GM12878 (cell line): ENCODE measurements around the gene ARHGAP44. TPM values are rescaled to one million over a fixed set of nuclear protein-coding genes. Genes with fewer than 3 reads are reported as not detected.

Experiments used
- ATAC-seq: fragments of 200-7000 bp; cut with Tn5 transposase; 3 replicates; pipeline ENCODE4 v1.9.1; 2020; ENCODE audit warnings: mild to moderate bottlenecking, moderate library complexity
- BruUV-seq: library from RNA; stranded (reverse); fragments of 400-500 nt; replicated peaks from 2 replicates; lab custom pipeline; 2021; lab: Mats Ljungman, UMichigan
- CTCF ChIA-PET: fragments of 300-600 bp; sonication (Branson Sonifier 250); formaldehyde crosslinking; extraction: SDS; loops from one replicate; lab custom pipeline; 2021; ENCODE audit warnings: inconsistent platforms; lab: Yijun Ruan, JAX
- POLR2A ChIA-PET: fragments of 350-600 bp; formaldehyde crosslinking; extraction: SDS; loops from one replicate; lab custom pipeline; 2021; ENCODE audit warnings: inconsistent platforms; lab: Charles Lee
- RAD21 ChIA-PET: fragments of 300-600 bp; sonication (Branson Sonifier 250); formaldehyde crosslinking; loops from one replicate; lab custom pipeline; 2023; ENCODE audit warnings: antibody characterized with exemption; ENCODE audit not compliant: unreplicated experiment; lab: Charles Lee
- SMC1A ChIA-PET: fragments of 300-600 bp; sonication (Branson Sonifier 250); formaldehyde crosslinking; loops from one replicate; lab custom pipeline; 2023; ENCODE audit not compliant: unreplicated experiment, uncharacterized antibody; lab: Charles Lee
- DNase-seq: peaks from one replicate; pipeline ENCODE4 v3.0.0-alpha.2; 2011; ENCODE audit warnings: low read depth, low spot score
- FAIRE-seq: peaks from 3 replicates; lab custom pipeline; 2011; peaks lifted over from hg19 to GRCh38; lab: Jason Lieb, UNC
- H2AFZ ChIP-seq: 2 replicates; pipeline ENCODE4 v1.6.0; 2011; ENCODE audit warnings: low read depth, low read length, control low read depth; ENCODE audit not compliant: control insufficient read depth
- H3K27ac ChIP-seq: 2 replicates; pipeline ENCODE4 v1.5.1; 2011; ENCODE audit warnings: control low read depth; ENCODE audit not compliant: control insufficient read depth, insufficient read depth
- H3K27me3 ChIP-seq, 2 experiments: replicated peaks in 1 of 2; 2 replicates each; pipeline versions ENCODE4 v1.6.0 to v1.6.1; 2011; ENCODE audit warnings: low read length in 1 of 2; ENCODE audit not compliant: control insufficient read depth in 2 of 2, insufficient read depth in 2 of 2
- H3K36me3 ChIP-seq, 2 experiments: 2 replicates each; pipeline ENCODE4 v1.5.1; 2011; ENCODE audit warnings: low read length in 1 of 2; ENCODE audit not compliant: control insufficient read depth in 2 of 2, insufficient read depth in 2 of 2
- H3K4me1 ChIP-seq: 2 replicates; pipeline ENCODE4 v1.6.1; 2011; ENCODE audit warnings: mild to moderate bottlenecking, low read length, moderate library complexity, mixed read lengths; ENCODE audit not compliant: control insufficient read depth, insufficient read depth
- H3K4me2 ChIP-seq: 2 replicates; pipeline ENCODE4 v1.6.0; 2011; ENCODE audit warnings: control low read depth; ENCODE audit not compliant: control insufficient read depth, insufficient read depth
- H3K4me3 ChIP-seq: fragments of 200-600 bp; sonication (generic); 2 replicates; pipeline ENCODE4 v1.5.1; 2016
- H3K79me2 ChIP-seq: 2 replicates; pipeline ENCODE4 v1.6.0; 2011; ENCODE audit warnings: low read length; ENCODE audit not compliant: control insufficient read depth, insufficient read depth
- H3K9ac ChIP-seq: 2 replicates; pipeline ENCODE4 v1.8.0; 2011; ENCODE audit warnings: low read length, control low read depth, mixed read lengths; ENCODE audit not compliant: control insufficient read depth, insufficient read depth
- H3K9me3 ChIP-seq: replicated peaks from 3 replicates; pipeline ENCODE4 v1.5.1; 2011; ENCODE audit warnings: mild to moderate bottlenecking, low read length; ENCODE audit not compliant: control insufficient read depth, insufficient read depth
- H4K20me1 ChIP-seq: 2 replicates; pipeline ENCODE4 v1.6.0; 2011; ENCODE audit not compliant: control insufficient read depth, insufficient read depth
- BCL3 ChIP-seq: IDR thresholded peaks from 2 replicates; pipeline ENCODE4 v1.6.1; 2011; ENCODE audit warnings: borderline replicate concordance, low read depth, mild to moderate bottlenecking, moderate library complexity, low read length; ENCODE audit not compliant: insufficient read depth, poor library complexity, severe bottlenecking
- ESRRA ChIP-seq: IDR thresholded peaks from 2 replicates; pipeline ENCODE4 v1.6.1; 2012; ENCODE audit warnings: mild to moderate bottlenecking, low read length, improper control_type of control experiment
- NR2C2 ChIP-seq: IDR thresholded peaks from 2 replicates; pipeline ENCODE4 v1.6.1; 2011; ENCODE audit warnings: borderline replicate concordance, low read depth; ENCODE audit not compliant: control insufficient read depth, insufficient read length
- NRF1 ChIP-seq: conservative IDR thresholded peaks from 2 replicates; pipeline ENCODE4 v1.6.1; 2011; ENCODE audit warnings: mild to moderate bottlenecking, low read depth, low read length, improper control_type of control experiment
- PKNOX1 ChIP-seq: fragments of 450-650 bp; IDR thresholded peaks from 2 replicates; pipeline ENCODE4 v1.6.1; 2016; ENCODE audit warnings: mild to moderate bottlenecking
- POLR2A ChIP-seq: IDR thresholded peaks from 2 replicates; pipeline ENCODE4 v1.6.1; 2011; ENCODE audit warnings: low read depth, mild to moderate bottlenecking, low read length
- SREBF1 ChIP-seq: IDR thresholded peaks from 2 replicates; pipeline ENCODE4 v1.6.1; 2012; ENCODE audit warnings: mild to moderate bottlenecking, low read length
- STAT1 ChIP-seq: fragments of 450-650 bp; conservative IDR thresholded peaks from 2 replicates; pipeline ENCODE4 v1.6.1; 2014; ENCODE audit warnings: antibody characterized with exemption, mild to moderate bottlenecking
- TCF7 ChIP-seq: IDR thresholded peaks from 2 replicates; pipeline ENCODE4 v1.6.1; 2014; ENCODE audit warnings: antibody characterized with exemption, borderline replicate concordance
- YBX1 ChIP-seq: fragments of 450-650 bp; IDR thresholded peaks from 2 replicates; pipeline ENCODE4 v1.6.1; 2016; ENCODE audit warnings: antibody characterized with exemption
- WGBS: methylation state at CpG from one replicate; pipeline ENCODE4 v1.1.6; 2016; ENCODE audit warnings: low lambda C conversion rate; ENCODE audit not compliant: insufficient replicate concordance, insufficient coverage; ENCODE audit errors: missing lambda C conversion rate; 5-methylcytosine and 5-hydroxymethylcytosine counted together
- in situ Hi-C: fragments of 300-500 bp; cut with MboI; formaldehyde crosslinking; loops from 9 replicates; pipeline ENCODE4 v1.14.3; 2018; ENCODE audit warnings: mixed read lengths
- intact Hi-C: fragments of 100-400 bp; cut with micrococcal nuclease; formaldehyde crosslinking; loops from one replicate; pipeline ENCODE4 v1.14.2; 2022; ENCODE audit not compliant: unreplicated experiment
- polyA plus RNA-seq, 11 experiments: library from polyadenylated mRNA; depleted of rRNA in 4 of 11; unstranded in 6 of 11; stranded (reverse) in 5 of 11; fragments of >200 nt; fragmentation: Nextera tagmentation in 4 of 11; fragmentation: Illumina TruSeq in 1 of 11; extraction: Ambion mirVana in 4 of 11; extraction: Trizol in 1 of 11; gene quantifications; 1 replicate in 1 of 11; 2 replicates in 10 of 11; pipeline versions ENCODE4 v1.2.1 to v1.2.3, GENCODE V29; 2011 to 2016; ENCODE audit warnings: inconsistent platforms in 2 of 11, missing spikeins in 2 of 11, low read depth in 1 of 11
- total RNA-seq, 4 experiments: library from RNA; depleted of rRNA in 3 of 4; stranded (reverse); fragments of >200 nt in 3 of 4; fragmentation: Illumina TruSeq in 1 of 4; extraction: Trizol in 1 of 4; gene quantifications; 2 replicates each; pipeline versions ENCODE4 v1.2.1 to v1.2.3, GENCODE V29; 2013 to 2021

Gene ARHGAP44
- total and polyA plus RNA-seq, 10 of the 15 experiments (the other 5 are each of a cell fraction or from before 2014, with no cell fraction given): 0.11 to 1.2 (median 0.48) TPM

DNA sequence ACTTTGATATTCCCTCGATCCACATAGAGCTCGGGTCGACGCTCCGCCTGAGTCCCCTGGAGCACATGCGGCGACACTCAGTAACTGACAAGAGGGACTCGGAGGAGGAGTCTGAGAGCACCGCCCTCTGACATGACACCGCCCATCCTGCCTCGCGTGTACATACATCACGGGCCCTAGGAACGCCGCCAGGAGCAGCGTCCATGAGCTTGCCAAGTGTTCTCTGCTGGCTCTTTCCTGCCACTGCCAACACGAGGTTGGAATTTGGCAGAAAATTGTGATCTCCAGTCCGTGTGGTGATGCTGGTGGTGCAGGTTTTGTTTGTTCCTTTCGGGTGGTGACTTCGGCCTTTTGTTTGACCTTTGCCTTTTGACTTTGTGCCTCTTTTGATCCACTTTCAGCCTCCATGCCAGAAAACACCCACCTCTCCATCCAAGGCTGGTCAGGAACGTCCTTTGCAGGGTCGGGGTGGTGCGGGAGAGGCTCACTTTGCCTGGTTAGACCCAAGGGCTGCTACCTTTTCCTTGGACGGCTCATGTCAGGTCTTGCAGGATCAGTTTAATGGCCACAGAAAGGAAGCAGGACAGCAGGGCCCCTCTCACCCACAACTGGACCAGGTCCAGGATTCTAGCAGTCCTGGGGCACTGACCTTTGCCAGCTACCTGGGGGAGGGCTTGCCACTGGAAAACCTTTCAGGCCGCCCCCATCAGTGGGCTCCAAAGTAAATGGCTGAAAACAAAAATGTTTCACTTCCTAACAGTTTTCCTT lies 200.9 kb downstream of the ARHGAP44 start:
- FAIRE-seq (no peak), DNase-seq (no peak), ATAC-seq (no peak)
- H4K20me1 ChIP-seq: no peaks in the 10 kb centered on the region
- H3K79me2 ChIP-seq: no peaks in the 10 kb centered on the region
- H3K9me3 ChIP-seq: no peaks in the 10 kb centered on the region
- H3K36me3 ChIP-seq: peaks cover 22 to 26% of the 10 kb centered on the region in 2 experiments
- CTCF ChIA-PET: interaction anchor here (1.0 kb wide), 1 partner anchor 248 kb away, joined by 3 read pairs; no protein-coding TSS in a partner anchor
- no peaks in the 10 kb centered on the region for H3K4me1 ChIP-seq
- SMC1A ChIA-PET: no interaction called here
- peak; percentile 10 for TF ChIP-seq BCL3
- peak; percentile 51 for TF ChIP-seq POLR2A
- TF ChIP-seq NRF1: no peak
- BruUV-seq: no TSS peak
- no peak overlapping the region for H3K4me2 ChIP-seq
- H2AFZ ChIP-seq: no peak overlapping the region
- H3K4me3 ChIP-seq: no peak overlapping the region
- intact Hi-C loops: no loop called here
- H3K9ac ChIP-seq: no peak overlapping the region
- in situ Hi-C loops: no loop called here
- H3K27me3 ChIP-seq: no peaks in the 10 kb centered on the region
- no peak overlapping the region for H3K27ac ChIP-seq
- RAD21 ChIA-PET: no interaction called here
- POLR2A ChIA-PET: no interaction called here
- 96% methylated on average over 25 of the region's 25 CpGs for WGBS

DNA sequence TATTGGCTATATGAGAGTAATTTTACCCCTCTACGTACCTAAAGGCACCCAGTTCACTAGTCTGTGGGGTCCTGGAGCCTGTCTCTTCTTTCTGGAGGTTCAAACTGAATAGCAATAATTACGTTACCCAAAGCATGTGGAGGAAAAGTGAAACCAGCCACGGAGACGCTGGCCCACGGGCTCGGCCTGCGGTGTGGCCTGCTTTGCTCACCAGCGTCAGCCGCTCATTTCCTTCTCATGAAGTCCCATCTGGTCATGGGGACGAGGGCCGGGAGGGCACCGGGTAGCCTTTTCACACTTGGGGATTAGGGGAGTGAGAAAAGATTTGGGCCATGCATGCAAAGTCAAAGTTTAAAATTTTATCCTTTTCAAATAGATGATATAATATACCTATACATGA lies 201.6 kb downstream of the ARHGAP44 start:
- intact Hi-C loops: no loop called here

More for the DNA sequence above, 201.6 kb downstream of the ARHGAP44 start:
- ChIA-PET CTCF (interaction anchor here (1.8 kb wide), 1 partner anchor 12 kb away, joined by 9 read pairs; no protein-coding TSS in a partner anchor), POLR2A (interaction anchor here (1.0 kb wide), 1 partner anchor 23 kb away, joined by 3 read pairs; no protein-coding TSS in a partner anchor), SMC1A (no interaction called here), RAD21 (no interaction called here)
- Histone ChIP-seq H3K9me3 (no peaks in the 10 kb centered on the region), H3K27ac (no peak overlapping the region), H4K20me1 (no peaks in the 10 kb centered on the region), H3K9ac (no peak overlapping the region), H3K4me1 (no peaks in the 10 kb centered on the region), H3K79me2 (no peaks in the 10 kb centered on the region), H3K36me3 (peaks cover 22 to 32% of the 10 kb centered on the region in 2 experiments), H3K27me3 (no peaks in the 10 kb centered on the region), H3K4me2 (no peak overlapping the region), H2AFZ (no peak overlapping the region), H3K4me3 (no peak overlapping the region)
- BruUV-seq: no TSS peak
- in situ Hi-C loops: no loop called here
- DNase-seq: no peak
- TF ChIP-seq ESRRA (no peak), PKNOX1 (no peak), NR2C2 (no peak), SREBF1 (no peak), YBX1 (no peak), TCF7 (no peak), STAT1 (no peak)
- no peak for ATAC-seq
- no peak for FAIRE-seq
- WGBS: over 99% methylated on average over 12 of the region's 12 CpGs
